Transverse colon (tissue), 3 donors: Measurements from ENCODE around the gene DNAJB8.

ENCODE experiments used
- EP300 ChIP-seq: sonication (generic); formaldehyde crosslinking; IDR thresholded peaks from one replicate; pipeline ENCODE4 v1.6.1; 2017; ENCODE audit warnings: antibody characterized with exemption, low read depth
- POLR2A ChIP-seq: fragments of 450-650 bp; IDR thresholded peaks from one replicate; pipeline ENCODE4 v1.6.1; 2016; ENCODE audit warnings: antibody characterized with exemption, mild to moderate bottlenecking, moderate library complexity
- TF ChIP-seq, protein P1 (sequence below), 5 experiments: fragments of 200-600 bp in 3 of 5; fragments of 450-650 bp in 2 of 5; sonication (generic) in 3 of 5; IDR thresholded peaks; 1 replicate in 2 of 5; 2 replicates in 3 of 5; pipeline ENCODE4 v1.5.1; 2016 to 2017; ENCODE audit warnings: antibody characterized with exemption in 5 of 5, inconsistent platforms in 3 of 5, mild to moderate bottlenecking in 2 of 5, moderate library complexity in 1 of 5

DNA sequence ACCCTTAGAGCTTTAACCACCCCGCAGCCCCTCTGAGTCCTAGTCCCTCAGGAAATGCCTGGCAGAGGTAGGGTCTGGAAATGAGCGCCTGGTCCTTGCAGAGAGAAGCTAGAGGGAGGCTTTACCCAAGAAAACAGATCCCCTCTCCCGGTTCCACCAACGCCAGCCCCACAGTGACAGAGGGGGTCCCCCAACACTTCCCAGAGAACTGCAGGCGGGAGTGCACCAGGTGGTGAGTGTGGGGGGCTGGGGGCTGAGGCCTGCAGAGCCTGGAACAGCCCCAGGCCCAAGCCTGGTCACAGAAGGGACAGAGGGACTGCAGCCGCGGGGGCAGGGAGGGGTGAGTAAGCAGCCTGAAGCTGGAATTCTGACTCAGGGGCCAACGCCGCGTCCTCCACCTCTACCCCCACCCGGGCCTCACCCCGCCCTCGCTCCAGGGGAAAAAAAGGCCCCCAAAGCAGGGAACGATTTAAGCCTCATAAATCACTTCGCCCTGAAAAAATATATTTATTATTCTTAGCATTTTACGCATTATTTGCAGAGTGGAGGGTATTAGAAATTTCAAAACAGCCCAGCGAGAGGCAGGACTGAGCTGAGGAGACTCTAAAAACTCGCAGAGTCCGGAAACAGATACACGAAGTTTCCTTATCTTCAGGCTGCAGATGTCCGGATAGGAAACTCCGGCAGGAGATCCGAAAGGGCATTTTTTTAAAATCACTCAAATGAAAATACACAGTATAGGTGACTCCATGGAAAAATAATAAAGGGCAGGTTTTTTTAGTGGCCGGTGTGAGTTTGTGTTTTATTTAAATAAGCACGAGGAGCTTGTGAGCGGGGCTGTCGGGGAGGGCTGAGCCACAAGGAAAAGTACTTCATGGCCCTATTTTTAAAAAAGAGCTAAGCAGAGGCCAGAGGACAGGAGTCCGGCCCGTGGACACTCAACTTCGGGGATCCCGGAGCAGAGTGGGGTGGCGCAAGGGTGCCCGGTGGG, 16.3 kb upstream of the DNAJB8 start:
- TF ChIP-seq, protein P1, sequence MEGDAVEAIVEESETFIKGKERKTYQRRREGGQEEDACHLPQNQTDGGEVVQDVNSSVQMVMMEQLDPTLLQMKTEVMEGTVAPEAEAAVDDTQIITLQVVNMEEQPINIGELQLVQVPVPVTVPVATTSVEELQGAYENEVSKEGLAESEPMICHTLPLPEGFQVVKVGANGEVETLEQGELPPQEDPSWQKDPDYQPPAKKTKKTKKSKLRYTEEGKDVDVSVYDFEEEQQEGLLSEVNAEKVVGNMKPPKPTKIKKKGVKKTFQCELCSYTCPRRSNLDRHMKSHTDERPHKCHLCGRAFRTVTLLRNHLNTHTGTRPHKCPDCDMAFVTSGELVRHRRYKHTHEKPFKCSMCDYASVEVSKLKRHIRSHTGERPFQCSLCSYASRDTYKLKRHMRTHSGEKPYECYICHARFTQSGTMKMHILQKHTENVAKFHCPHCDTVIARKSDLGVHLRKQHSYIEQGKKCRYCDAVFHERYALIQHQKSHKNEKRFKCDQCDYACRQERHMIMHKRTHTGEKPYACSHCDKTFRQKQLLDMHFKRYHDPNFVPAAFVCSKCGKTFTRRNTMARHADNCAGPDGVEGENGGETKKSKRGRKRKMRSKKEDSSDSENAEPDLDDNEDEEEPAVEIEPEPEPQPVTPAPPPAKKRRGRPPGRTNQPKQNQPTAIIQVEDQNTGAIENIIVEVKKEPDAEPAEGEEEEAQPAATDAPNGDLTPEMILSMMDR (IDR thresholded peaks at IDR 0.05) = no peak
- TF ChIP-seq POLR2A (no peak), EP300 (no peak)
